SKM-1 treated with dmso at 0.1 percent for 144 hours (cell line): Measurements from ENCODE around the gene KCNJ6.
"Not testable (repeated sequence)": the region's sequence is repeated elsewhere in the genome, so short reads cannot be mapped to it uniquely, and the experiment has no call there.

Experiments used
- DNase-seq: peaks from one replicate; lab custom pipeline; 2025; ENCODE audit not compliant: unreplicated experiment; lab: John Stamatoyannopoulos, UW

Gene KCNJ6

GRCh38 chr21:37746849-37747248, 169.4 kb downstream of the KCNJ6 start:
- DNase-seq, result no peak

- no peak for DNase-seq
Measured at GRCh38 chr21:37744551-37744950, 171.7 kb downstream of the KCNJ6 start.

- DNase-seq, result no peak
Measured at GRCh38 chr21:37742532-37742931, 173.7 kb downstream of the KCNJ6 start.

- no peak for DNase-seq
Measured at GRCh38 chr21:37742115-37742514, 174.1 kb downstream of the KCNJ6 start.

- DNase-seq, result peak; percentile 3
Measured at GRCh38 chr21:37737996-37738395, 178.3 kb downstream of the KCNJ6 start.

GRCh38 chr21:37737507-37737906, 178.8 kb downstream of the KCNJ6 start:
- no peak for DNase-seq

- DNase-seq, result no peak
Measured at GRCh38 chr21:37734846-37735245, 181.4 kb downstream of the KCNJ6 start.

- peak; percentile 1 for DNase-seq
Measured at GRCh38 chr21:37732927-37733326, 183.3 kb downstream of the KCNJ6 start.

- DNase-seq, result no peak
Measured at GRCh38 chr21:37724201-37724600, 192.1 kb downstream of the KCNJ6 start.

- DNase-seq, result no peak
Measured at GRCh38 chr21:37717534-37717933, 198.7 kb downstream of the KCNJ6 start.

GRCh38 chr21:37712569-37712934, 203.7 kb downstream of the KCNJ6 start:
- DNase-seq, result not testable (repeated sequence)

- DNase-seq, result peak; percentile 62
Measured at GRCh38 chr21:37711836-37712568, 204.3 kb downstream of the KCNJ6 start.

GRCh38 chr21:37711286-37711829, 204.9 kb downstream of the KCNJ6 start:
- DNase-seq, result no peak

GRCh38 chr21:37710546-37711285, 205.5 kb downstream of the KCNJ6 start:
- no peak for DNase-seq

- DNase-seq, result no peak
Measured at GRCh38 chr21:37704751-37705150, 211.5 kb downstream of the KCNJ6 start.

- DNase-seq, result no peak
Measured at GRCh38 chr21:37702241-37702640, 214.0 kb downstream of the KCNJ6 start.

GRCh38 chr21:37700641-37701202, 215.5 kb downstream of the KCNJ6 start:
- peak; percentile 59 for DNase-seq

- DNase-seq, result no peak
Measured at GRCh38 chr21:37699024-37699775, 217.1 kb downstream of the KCNJ6 start.

- DNase-seq, result no peak
Measured at GRCh38 chr21:37696936-37697335, 219.3 kb downstream of the KCNJ6 start.

- DNase-seq, result no peak
Measured at GRCh38 chr21:37695111-37695510, 221.1 kb downstream of the KCNJ6 start.

- DNase-seq, result no peak
Measured at GRCh38 chr21:37688952-37689659, 227.2 kb downstream of the KCNJ6 start.
